ENCODE results near the gene PTGR3.

GRCh38 chr18:75160364-75160763 is 48.6 kb downstream of the PTGR3 start:
- TF ChIP-seq POLR2AphosphoS5 (IDR thresholded peaks at IDR 0.05; ENCODE audit: low read depth, low read length), result no peak
- no peak for TF ChIP-seq POLR2A (IDR thresholded peaks at IDR 0.05; ENCODE audit: low read depth, low read length)
- TF ChIP-seq TAF1 (IDR thresholded peaks at IDR 0.05; ENCODE audit: borderline replicate concordance, low read depth, low read length), result no peak
